ENCODE measurements around the gene UBTF.

The UBTF gene

DNA sequence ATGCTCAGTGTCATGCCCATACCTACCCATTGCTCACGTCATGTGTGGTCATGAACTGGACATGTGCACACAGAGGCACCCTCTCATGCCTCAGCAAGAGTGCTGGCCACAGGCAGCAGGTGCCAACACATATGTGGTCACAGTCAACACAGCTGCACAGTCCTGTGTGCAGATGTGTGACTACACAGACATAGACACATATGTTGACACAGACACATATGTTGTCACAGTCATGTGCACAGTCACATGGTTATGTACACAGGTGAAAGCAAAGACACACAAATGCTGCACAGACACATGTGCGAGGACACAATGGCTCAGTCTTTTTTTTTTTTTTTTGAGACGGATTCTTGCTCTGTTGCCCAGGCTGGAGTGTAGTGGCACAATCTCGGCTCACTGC, 37.2 kb upstream of the UBTF start:
- H3K36me3 ChIP-seq: no peaks in the 10 kb centered on the region
- no peaks in the 10 kb centered on the region for H3K4me1 ChIP-seq
- no peaks in the 10 kb centered on the region for H3K9me3 ChIP-seq
- DNase-seq: no peak
- TF ChIP-seq, protein P1, sequence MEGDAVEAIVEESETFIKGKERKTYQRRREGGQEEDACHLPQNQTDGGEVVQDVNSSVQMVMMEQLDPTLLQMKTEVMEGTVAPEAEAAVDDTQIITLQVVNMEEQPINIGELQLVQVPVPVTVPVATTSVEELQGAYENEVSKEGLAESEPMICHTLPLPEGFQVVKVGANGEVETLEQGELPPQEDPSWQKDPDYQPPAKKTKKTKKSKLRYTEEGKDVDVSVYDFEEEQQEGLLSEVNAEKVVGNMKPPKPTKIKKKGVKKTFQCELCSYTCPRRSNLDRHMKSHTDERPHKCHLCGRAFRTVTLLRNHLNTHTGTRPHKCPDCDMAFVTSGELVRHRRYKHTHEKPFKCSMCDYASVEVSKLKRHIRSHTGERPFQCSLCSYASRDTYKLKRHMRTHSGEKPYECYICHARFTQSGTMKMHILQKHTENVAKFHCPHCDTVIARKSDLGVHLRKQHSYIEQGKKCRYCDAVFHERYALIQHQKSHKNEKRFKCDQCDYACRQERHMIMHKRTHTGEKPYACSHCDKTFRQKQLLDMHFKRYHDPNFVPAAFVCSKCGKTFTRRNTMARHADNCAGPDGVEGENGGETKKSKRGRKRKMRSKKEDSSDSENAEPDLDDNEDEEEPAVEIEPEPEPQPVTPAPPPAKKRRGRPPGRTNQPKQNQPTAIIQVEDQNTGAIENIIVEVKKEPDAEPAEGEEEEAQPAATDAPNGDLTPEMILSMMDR (IDR thresholded peaks at IDR 0.05; ENCODE audit: low read depth, low read length): no peak
- H3K27me3 ChIP-seq: no peaks in the 10 kb centered on the region
- H3K4me3 ChIP-seq (ENCODE audit: low read depth, low read length): no peak overlapping the region

DNA sequence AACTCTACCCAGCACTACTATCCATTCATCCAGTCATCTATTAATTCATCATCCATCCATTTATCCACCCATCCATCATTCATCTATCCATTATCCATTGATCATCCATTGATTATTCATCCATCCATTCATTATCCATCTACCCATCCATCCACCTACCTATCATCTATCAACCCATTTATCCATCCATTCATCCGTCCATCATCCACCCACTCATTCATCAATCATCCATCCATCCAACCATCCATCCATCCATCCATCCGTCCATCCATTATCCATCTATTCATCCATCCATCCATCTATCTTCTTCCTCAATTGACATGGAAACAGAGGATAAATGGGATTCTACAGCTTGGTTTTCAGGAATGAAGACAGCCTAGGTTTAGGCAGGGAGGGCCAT, 36.4 kb upstream of the UBTF start:
- Histone ChIP-seq H3K9me3 (no peaks in the 10 kb centered on the region), H3K36me3 (no peaks in the 10 kb centered on the region), H3K4me3 (ENCODE audit: low read depth, low read length) (no peak overlapping the region), H3K27me3 (no peaks in the 10 kb centered on the region), H3K4me1 (no peaks in the 10 kb centered on the region)
- TF ChIP-seq, protein P1 (IDR thresholded peaks at IDR 0.05; ENCODE audit: low read depth, low read length): no peak
- no peak for DNase-seq

DNA sequence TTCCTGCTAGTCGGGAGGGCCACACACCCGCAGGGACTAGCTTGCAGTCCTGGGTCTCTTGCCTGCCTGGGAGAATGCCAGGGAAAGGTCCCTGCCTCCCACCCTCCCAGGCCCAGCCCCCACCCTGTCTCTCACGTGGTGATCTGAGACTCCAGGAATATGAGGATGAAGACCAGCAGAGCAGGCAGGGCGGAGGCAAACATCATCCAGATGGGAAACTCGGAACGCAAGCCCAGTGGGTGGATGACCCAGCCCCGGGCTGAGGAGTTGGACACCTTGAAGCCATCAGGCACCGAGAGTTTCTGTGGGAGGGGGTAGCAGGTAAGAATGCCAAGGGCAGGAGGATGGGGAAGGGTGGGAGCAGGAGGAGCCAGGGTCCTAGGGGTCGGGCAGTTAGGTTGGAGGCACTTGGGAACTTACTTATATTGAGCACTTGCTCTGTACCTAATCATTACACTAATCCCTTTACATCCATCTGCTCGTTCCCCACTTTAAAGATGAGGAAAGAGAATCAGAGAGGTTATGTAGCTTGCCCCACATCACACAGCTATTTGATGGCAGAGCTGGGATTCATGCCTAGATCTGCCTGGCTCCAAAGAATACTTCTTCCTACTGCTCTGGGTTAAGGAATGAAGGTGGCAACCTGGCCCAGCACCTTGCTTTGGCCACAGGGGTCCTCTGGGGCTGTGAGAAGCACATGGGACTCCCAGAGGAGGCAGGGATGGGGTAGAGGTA, 35.1 kb upstream of the UBTF start:
- TF ChIP-seq, protein P1 (IDR thresholded peaks at IDR 0.05; ENCODE audit: low read depth, low read length): no peak
- Histone ChIP-seq H3K4me3 (ENCODE audit: low read depth, low read length) (no peak overlapping the region), H3K9me3 (no peaks in the 10 kb centered on the region), H3K4me1 (no peaks in the 10 kb centered on the region), H3K27me3 (no peaks in the 10 kb centered on the region), H3K36me3 (no peaks in the 10 kb centered on the region)
- DNase-seq: no peak

DNA sequence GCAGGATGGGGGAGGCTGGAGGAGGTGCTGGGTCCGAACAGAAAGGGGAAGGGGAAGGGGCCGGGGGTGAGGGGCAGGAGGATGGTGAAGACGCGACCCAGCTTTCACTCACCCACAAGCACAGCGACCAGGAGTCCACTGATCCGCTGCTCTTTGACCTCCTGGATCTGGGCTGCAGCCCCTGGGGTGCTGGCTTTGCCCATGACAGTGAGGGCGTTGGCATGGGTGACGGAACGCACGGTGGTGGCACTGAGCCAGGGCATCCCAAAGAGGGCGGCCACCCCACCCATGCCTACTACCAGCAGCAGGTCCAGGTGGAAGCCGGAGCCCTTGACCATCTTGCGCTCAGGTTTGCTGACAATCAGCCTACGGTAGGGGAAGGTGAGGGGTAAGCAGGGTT, 33.5 kb upstream of the UBTF start:
- H3K9me3 ChIP-seq: no peaks in the 10 kb centered on the region
- no peaks in the 10 kb centered on the region for H3K36me3 ChIP-seq
- no peak for DNase-seq
- H3K4me1 ChIP-seq: no peaks in the 10 kb centered on the region
- H3K27me3 ChIP-seq: no peaks in the 10 kb centered on the region
- TF ChIP-seq, protein P1 (IDR thresholded peaks at IDR 0.05; ENCODE audit: low read depth, low read length): no peak
- H3K4me3 ChIP-seq (ENCODE audit: low read depth, low read length): no peak overlapping the region

DNA sequence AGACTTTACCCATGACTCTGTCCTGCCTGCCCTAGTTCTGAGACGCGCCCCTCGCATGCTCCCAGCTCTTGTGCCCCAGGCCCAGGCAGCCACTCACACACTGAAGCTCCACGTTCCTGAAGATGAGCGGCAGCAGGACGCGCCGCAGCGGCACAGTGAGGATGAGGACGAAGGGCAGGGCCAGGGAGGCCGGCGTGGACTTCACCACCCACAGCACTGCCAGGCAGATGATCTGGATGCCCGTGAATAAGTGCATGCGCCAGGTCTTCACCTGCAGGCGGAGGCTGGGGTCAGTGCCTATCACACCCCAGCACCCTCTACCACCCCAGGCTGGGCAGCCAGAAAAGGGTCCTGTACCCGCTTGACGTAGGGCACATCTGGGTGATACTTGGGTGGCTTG, 31.6 kb upstream of the UBTF start:
- Histone ChIP-seq H3K4me1 (no peaks in the 10 kb centered on the region; the same call in 1 of the 2 replicates), H3K9me3 (no peaks in the 10 kb centered on the region), H3K36me3 (no peaks in the 10 kb centered on the region), H3K27me3 (no peaks in the 10 kb centered on the region), H3K4me3 (ENCODE audit: low read depth, low read length) (no peak overlapping the region)
- no peak for DNase-seq
- TF ChIP-seq, protein P1 (IDR thresholded peaks at IDR 0.05; ENCODE audit: low read depth, low read length): no peak

DNA sequence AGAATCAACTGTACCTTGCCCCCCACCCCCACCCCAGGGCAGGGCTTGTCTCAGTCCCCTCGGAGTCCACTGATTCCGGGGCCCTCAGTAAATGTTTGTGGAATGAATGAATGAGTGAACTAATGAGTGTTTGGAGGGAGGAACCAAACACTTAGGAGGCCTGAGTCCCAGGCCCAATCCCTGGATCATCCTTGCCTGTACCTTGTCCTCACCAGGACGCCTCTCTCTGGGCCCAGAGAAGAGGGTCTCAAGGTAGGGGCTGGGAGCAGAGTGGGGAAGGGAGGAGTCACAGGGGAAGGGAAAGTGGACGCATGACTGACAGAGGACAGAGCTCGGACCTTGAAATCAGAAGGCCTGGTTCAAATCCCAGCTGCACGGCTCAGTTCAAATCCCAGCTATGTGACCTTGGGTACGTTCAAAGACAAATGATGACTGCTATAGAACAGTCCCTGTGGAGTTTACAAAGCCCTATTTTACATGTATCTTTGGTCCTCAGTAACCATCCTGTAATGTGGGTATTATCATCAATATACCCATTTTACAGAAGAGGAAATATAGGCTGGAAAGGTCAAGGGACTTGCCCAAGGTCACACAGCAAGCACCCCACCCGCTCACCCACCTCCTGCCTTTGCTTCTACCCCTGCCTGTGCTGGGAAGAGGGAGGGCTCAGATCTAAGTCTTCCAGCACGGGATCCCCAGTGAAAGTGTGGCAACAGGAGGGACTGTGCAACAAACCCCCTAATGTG, 30.2 kb upstream of the UBTF start:
- no peaks in the 10 kb centered on the region for H3K9me3 ChIP-seq
- TF ChIP-seq, protein P1 (IDR thresholded peaks at IDR 0.05; ENCODE audit: low read depth, low read length): no peak
- no peak overlapping the region for H3K4me3 ChIP-seq (ENCODE audit: low read depth, low read length)
- peaks cover 2% of the 10 kb centered on the region; the same call in 1 of the 2 replicates for H3K4me1 ChIP-seq
- no peaks in the 10 kb centered on the region for H3K27me3 ChIP-seq
- no peaks in the 10 kb centered on the region for H3K36me3 ChIP-seq
- DNase-seq: no peak
